Measurements from ENCODE around the gene RBP2.

DNA sequence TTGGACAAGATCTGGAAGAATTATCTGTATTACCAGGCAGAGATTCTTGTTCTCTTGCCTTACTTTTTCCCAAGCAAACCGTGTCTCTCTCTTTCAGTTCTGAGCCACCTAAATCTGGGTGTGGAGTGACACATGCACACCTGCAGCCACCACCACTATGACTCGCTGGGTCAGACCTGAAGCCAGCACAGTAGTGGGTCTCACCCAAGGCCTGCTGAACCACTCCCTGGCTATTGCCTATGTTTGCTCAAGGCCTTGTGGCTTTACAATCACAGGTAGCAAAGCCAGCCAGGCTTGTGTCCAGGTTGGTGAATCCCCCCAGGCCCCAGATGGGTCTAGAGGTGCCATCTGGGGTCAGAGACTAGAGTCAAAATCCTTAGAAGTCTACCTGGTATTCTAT lies 58.2 kb downstream of the RBP2 start:
- TF ChIP-seq, protein P1, sequence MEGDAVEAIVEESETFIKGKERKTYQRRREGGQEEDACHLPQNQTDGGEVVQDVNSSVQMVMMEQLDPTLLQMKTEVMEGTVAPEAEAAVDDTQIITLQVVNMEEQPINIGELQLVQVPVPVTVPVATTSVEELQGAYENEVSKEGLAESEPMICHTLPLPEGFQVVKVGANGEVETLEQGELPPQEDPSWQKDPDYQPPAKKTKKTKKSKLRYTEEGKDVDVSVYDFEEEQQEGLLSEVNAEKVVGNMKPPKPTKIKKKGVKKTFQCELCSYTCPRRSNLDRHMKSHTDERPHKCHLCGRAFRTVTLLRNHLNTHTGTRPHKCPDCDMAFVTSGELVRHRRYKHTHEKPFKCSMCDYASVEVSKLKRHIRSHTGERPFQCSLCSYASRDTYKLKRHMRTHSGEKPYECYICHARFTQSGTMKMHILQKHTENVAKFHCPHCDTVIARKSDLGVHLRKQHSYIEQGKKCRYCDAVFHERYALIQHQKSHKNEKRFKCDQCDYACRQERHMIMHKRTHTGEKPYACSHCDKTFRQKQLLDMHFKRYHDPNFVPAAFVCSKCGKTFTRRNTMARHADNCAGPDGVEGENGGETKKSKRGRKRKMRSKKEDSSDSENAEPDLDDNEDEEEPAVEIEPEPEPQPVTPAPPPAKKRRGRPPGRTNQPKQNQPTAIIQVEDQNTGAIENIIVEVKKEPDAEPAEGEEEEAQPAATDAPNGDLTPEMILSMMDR (IDR thresholded peaks at IDR 0.05) = no peak
- TF ChIP-seq POLR2AphosphoS5 (IDR thresholded peaks at IDR 0.05) = no peak
- no peak for TF ChIP-seq POLR2A (IDR thresholded peaks at IDR 0.05)

Measured in sigmoid colon (tissue), 4 donors.